Hematopoietic multipotent progenitor cell (in vitro differentiated cells): ENCODE data around the gene NUDT3. TPM values are rescaled to one million over a fixed set of nuclear protein-coding genes. Genes with fewer than 3 reads are reported as not detected.
A peak's percentile ranks its signal among the peaks of the same experiment; 100 is the strongest.
"Not testable (repeated sequence)": the region's sequence is repeated elsewhere in the genome, so short reads cannot be mapped to it uniquely, and the experiment has no call there.

ENCODE experiments used
- DNase-seq, 3 donors: peaks; one replicate each; pipeline ENCODE4 v3.0.0-alpha.2; 2011 to 2015; ENCODE audit warnings: low read depth in 2 of 3, low spot score in 2 of 3
- total RNA-seq: library from RNA; depleted of rRNA; stranded (reverse); fragments of >200 nt; gene quantifications from one replicate; pipeline ENCODE4 v1.2.3, GENCODE V29; 2012

NUDT3 gene
- 28.3 TPM for total RNA-seq

DNA sequence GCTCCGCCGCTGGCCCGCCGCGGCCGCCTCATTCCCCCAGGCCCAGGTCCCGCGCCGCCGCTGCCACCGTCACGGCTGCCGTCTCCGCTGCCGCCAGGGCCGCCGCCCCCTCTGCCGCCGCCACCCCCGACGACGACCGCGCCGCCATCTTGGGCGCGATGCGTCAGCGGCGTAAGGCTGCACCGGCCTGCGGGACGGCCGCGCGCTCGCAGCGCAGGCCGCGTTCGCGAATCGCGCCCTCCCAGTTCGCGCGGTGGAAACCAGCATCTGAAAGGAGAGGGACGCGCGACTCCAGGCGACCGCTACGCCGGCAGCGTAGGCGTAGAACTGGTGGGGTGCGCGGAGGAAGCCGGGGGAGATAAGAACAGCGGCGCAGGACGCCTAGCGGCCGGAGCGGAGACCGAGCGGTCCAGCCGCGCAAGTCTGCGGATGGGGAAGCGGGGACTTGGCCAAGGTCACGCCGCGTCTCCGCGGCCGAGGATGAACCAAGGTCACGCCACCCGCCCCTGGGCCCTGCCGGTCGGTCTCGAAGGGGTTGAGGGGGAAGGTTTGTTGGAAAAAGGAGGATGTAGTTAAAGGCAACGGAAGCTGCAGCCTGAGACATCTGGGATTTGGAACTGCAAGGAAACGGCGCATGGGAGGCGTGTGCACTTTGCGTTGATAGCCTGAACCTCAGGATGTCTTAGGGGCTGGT lies at the start of gene NUDT3:
NUDT3 (minus strand) TSS at position 173 of the 694 bp plus-strand sequence. CDS start 307 bp downstream, outside the sequence.
- DNase-seq = peak; percentile 97 to 99 (median 98)

DNA sequence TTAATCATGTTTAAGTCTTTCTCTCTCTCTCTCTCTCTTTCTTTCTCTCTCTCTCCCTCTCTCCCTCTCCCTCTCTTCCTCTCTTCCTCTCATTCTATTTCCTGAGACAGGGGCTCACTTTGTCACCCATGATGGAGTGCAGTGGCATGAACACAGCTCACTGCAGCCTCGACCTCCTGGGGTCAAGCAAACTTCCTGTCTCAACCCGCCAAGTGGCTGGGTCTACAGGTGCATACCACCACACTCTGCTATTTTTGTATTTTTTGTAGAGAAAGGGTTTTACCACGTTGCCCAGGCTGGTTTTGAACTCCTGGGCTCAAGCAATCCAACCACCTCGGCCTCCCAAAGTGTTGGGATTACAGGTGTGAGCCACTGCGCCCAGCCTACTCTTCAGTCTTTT lies 49.1 kb upstream of the NUDT3 start:
- no peak for DNase-seq

DNA sequence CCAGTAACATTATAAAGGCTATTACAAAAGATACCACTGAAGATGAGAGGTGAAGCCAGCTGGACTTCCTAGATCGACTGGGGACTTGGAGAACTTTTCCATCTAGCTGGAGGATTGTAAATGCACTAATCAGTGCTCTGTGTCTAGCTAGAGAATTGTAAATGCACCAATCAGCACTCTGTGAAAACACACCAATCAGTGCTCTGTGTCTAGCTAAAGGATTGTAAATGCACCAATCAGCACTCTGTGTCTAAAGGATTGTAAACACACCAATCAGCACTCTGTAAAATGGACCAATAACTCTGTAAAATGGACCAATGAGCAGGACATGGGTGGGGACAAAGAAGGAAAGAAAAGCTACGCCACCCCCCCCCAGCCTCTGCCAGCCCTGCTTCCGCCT lies 47.0 kb upstream of the NUDT3 start:
- no peak for DNase-seq

DNA sequence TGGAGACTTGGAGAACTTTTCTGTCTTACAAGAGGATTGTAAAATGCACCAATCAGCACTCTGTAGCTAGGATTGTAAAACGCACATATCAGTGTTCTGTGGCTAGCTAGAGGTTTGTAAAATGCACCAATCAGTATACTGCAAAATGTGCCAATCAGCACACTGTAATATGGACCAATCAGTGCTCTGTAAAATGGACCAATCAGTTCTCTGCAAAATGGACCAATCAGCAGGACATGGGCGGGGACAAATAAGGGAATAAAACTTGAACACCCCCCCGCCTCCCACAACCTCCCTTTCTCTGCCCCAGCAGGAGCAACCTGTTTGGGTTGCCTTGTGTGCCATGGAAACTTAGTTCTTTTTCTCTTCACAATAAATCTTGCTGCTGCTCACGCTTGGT lies 46.2 kb upstream of the NUDT3 start:
- DNase-seq = no peak

DNA sequence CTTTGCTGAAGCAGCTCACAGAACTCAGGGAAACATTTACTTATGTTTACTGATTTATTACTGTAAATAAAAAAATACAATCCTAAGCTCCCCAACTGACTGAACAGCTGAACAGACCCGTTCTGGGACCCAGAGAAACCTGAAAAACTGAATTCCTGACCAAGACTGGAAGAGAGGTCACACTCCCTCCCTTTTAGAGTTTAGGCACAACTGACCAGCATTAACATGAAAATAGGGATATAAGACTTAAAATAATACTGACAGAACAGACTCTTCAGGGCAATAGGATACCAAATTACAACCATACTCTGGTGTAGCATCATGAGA lies 45.1 kb upstream of the NUDT3 start:
- DNase-seq = no peak

DNA sequence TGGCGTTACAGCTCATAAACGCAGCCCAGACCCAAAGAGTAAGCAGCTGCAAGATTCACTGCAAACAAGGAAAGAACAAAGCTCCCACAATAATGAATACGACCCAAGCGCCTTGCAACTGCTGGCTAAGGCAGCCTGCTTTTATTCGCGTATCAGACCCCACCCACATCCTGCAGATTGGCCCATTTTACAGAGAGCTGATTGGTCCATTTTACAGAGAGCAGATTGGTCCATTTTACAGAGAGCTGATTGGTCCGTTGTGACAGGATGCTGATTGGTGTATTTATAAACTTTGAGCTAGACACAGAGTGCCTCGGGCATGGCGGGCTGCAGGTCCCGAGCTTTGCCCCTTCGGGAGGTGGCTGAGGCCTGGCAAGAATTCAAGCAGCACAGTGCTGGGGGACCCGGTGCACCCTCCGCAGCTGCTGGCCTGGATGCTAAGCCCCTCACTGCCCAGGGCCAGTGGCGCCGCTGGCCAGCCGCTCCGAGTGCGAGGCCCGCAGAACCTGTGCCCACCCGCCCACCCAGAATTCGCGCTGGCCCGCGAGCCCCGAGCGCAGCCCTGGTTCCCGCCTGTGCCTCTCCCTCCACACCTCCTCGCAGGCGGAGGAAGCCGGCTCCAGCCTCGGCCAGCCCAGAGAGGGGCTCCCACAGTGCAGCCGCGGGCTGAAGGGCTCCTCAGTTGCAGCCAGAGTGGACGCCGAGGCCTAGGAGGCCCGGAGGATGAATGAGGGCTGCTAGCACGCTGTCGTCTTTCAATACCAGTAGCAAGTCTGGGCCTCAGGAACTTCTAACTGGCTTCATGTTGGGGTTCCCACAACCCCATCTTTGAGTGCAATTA lies 44.6 kb upstream of the NUDT3 start:
- no peak for DNase-seq

DNA sequence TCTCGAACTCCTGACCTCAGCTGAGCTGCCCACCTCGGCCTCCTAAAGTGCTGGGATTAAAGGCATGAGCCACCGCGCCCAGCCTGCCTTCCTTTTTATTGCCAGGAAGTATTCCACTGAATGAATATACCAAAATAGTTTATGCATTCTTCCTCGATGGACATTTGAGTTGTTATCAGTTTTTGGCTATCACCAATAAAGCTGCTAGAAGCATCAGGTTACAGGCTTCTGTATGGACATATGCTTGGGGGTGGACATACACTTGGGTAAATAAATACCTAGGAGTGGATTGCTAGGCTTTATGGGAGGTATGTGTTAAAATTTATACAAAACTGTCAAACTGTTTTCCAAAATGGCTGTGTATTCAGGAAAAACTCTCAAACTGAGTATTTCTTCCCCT lies 43.4 kb upstream of the NUDT3 start:
- no peak for DNase-seq

DNA sequence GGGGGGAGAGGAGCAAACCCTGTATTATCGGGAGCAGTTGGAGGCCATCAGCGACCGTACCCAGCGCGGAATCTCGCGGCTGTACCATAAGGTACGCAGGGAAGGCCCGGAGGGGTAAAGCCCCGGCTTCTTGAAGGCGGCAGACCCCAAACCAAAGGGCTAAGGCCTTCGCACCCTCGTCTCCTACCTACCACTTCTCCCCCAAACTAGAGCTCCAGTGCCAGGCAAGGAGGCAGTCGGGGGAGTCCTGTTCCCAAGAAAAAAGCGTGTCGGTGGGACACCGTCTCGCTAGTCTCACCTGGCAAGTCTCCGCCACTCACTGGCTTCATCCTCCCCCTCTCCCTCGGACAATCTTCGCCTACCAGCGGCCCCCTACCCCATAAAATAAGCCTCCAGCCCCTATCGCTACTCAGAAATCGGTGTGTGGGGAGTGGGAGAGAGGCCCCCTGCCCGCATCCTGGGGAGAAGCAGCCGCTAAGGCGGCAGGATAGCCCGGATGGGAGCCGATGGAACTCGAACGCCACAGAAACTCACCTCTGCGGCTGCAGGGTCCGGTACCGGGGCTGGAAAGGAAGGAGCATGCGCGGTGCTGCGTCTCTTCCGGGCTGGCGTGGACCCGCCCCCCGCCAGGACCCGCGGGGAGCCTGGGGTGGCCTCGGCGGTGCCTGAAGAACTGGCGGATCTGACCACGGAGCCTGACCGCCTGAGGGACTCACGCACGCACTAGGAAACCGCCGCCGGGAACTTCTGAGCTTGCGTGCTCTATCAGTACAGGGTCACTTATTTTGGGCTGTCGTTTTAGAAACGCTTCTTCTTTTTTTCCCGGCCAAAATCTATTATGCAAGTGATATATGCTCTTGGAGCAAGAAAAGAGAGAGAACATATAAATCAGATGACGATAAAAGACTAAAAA lies 33.3 kb upstream of the NUDT3 start, which contains the start of gene RPS10:
RPS10 (minus strand) TSS at position 572 of the 913 bp plus-strand sequence. CDS start 848 bp downstream, outside the sequence.
- DNase-seq = peak; percentile 80 to 91 (median 91)

DNA sequence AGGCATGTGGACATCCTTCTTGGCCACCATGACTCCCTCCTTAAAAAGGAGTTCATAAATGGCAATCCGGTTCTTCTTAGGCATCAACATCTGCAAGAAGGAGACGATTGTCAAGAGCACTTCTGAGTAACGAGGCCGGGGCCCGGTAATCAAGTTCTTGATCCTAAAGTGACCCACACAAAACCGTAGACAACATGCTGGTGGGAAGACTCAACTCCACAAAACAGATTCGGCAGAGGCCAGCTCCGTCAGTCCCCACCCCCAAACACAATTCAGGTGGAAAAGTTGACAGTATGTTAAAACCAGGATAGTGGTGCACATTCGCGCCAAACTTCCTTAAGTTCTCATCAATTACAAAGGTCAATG lies 32.6 kb upstream of the NUDT3 start:
- DNase-seq = no peak

DNA sequence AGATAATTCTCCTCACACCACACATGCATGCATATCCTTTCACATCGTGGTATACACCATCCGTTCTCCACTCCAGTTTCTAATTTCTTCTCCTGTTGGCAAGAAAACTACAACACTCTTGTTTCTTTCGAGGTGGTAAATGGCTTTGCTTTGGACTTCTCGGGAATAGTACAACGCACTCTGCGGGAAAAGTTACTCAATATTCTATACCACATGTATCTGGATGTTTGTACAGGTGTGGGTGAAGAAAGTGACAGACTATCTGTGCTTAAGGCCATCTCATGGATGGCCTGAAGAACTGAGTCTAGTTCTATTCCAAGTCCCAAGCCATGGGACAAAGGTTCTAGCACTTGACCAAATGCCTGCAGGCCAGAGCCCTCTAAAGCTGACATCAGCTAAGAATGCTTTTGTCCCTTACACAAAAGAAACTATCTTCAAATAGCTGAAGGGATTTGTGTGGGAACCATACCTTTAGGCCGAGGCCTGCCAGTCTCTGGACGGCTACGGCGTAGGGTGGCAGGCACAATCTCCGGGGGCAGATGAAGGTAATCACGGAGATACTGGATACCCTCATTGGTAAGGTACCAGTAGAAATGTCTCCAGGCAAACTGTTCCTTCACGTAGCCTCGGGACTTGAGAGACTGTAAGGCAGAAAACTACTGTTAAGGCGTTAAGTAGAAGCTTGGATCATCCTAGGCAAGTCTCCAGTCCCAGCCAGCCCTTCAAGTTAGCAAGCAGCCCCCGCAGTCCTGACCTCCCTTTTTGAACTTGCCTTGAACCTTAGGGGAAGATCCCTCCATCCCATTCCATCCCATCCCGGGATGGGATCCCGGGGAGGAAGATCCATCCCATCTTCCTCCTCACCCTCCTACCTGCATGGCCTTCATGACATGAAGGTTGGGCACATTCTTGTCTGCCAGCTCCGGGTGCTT lies 32.0 kb upstream of the NUDT3 start:
- no peak for DNase-seq

DNA sequence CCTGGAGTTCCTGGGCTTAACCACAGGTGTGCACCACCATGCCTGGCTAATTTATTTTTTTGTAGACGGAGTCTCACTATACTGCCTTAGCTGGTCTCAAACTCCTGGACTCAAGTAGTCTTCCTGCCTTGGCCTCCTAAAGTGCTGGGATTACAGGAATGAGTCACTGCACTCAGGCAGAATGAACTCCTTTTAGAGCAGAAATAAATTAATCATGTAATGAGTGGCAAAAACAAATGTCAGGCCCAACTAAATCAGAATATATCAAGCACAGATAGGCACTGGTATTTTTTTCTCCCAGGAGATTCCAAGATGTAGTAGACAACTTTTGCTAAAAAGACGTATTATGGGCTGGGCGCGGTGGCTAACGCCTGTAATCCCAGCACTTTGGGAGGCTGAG lies 30.8 kb upstream of the NUDT3 start:
- DNase-seq = no peak

DNA sequence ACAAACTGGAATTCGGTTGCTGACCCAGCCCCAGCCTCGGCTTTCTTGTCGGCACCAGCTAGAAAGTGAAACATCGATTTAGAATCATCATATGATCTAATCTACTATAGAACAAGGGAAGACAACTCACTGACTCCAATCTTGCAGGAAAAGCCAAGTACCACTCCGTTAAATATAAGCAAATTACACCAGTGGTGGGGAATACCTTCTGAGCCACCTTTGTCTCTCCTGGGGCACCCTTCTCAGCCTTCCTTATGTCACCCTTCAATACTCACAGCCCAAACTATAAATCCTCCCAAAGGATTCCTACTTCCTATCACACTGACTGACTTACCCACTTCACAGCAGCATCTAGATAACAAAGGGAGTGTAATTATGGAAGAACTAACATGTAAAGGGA lies 25.9 kb upstream of the NUDT3 start:
- no peak for DNase-seq

DNA sequence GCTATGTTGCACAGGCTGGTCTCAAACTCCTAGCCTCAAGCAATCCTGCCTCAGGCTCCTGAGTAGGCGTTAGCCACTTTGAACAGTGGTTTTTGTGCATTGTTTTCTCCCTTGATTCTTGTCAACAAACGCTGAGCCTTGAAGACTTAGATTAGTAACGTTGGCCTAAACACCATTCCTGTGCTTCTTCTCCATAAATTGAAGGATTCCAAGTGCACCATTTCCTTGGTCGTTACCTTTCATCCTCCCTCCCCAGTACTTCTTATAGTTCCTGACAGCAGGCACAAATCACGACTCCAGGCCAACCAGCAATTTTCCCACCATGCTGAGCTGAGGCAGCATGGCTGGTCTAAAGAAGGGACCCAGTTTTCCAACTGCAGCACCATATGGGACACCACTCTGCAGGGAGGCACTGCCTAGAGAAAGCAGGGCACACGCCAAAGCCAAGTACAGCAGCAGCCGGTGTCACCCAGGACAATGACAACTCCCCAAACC lies 24.5 kb upstream of the NUDT3 start:
- DNase-seq = no peak

DNA sequence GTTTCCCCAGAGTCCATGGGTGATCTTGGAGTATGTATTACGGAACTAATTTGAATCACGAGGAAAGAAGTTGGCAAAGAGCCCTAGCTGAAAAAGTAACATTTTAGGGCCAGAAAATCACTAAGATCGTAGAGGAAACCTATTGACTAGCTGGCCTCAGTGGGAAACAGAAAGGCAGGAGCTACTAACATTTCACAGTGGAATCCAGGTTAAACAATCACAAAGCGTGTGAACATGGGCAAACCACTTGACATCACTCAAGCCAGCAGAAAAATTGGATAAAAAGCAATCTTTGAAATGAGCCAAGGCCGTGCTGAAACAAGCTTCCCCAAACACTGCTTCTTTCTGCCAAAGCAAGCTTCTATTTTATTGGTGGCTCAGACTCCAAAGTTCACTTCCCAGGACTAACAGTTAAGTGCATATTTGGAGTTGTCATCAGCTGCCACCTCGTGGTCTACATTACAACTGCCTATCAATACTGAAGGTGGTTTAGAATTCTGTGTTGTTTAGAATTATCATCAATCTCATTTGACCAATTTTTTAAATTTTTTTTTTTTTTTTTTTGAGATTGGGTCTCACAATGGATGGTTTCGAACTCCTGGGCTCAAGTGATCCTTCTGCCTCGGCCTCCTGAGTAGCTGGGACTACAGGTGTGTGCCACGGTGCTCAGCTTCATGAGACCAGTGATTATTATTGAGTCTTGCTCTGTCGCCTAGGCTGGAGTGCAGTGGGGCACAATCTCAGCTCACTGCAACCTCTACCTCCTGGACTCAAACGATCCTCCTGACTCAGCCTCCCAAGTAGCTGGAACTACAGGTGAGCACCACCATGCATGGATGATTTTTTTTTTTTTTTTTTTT lies 22.8 kb upstream of the NUDT3 start:
- peak in 2 of 3 donors; percentile 78 to 92 for DNase-seq

DNA sequence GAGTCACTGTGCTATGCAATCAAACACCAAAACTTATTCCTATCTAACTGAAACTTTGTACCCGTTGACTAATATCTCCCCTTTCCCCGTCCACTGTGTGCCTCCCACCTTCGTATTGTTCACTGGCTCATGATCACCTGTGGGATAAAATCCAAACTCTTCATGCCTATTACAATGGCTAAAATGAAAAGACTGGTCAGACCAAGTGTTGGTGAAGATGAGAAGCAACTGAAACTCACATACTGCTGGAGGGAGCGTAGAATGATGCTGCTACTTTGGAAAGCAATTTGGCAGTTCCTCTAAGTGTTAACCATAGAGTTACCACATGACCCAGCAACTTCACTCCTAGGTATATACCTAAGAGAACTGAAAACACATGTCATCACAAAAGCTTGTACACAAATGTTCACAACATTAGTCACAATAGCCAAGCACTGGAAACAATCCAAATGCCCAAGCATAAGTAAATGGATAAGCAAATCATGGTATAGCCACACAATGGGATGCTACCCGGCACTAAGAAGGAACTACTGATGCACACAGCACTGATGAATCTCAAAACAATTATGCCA lies 20.3 kb upstream of the NUDT3 start:
- no peak for DNase-seq

DNA sequence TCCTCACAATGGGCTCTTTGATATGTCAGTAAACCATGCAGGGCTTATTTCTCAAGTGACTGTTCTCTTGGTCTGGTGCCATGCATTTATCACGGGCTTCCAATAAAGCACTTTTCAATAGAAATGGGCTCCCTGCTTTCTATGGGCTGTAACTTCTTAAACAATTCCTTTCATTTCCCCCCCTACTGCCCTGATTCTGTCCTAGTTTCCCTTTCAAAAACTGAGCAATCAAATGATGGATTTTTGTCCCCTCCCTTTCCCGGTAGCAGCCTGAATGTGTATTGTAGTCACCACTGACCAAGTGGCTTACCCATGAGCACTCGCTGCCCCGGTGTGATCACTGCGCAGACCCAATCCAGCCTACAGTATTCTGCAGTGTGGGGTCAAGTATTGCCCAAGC lies 19.5 kb upstream of the NUDT3 start:
- DNase-seq = no peak

DNA sequence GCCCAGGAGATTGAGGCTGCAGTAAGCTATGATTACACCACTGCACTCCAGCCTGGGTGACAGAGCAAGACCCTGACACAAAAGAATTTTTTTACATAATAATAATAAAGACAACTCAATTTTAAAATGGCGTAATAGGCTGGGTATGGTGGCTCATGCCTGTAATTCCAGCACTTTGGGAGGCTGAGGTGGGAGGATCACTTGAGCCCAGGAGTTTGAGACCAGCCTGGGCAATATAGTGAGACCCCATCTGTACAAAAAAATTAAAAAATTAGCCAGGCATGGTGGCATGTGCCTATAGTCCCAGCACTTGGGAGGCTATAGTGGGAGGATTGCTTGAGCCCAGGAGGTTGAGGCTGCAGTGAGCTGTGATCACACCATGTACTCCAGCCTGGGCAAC lies 15.4 kb upstream of the NUDT3 start:
- DNase-seq = not testable (repeated sequence)

DNA sequence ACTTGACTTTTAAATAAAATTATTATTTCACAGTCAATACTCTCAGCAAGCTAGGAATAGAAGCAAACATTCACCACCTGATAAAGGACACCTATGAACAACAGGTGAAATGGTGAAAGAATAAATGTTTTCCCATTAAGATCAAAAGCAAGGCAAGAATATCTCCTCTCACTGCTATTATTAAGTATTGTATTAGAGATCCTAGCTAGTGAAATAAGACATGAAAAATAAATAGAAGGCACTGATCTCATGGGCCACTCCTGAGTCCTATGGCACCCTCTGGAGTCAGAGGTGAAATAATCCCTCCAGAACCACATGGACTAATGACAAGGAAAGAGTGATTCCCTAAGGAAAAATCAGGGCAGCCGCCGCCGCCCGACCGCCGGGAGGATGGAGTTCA lies 4.0 kb upstream of the NUDT3 start:
- DNase-seq = no peak

DNA sequence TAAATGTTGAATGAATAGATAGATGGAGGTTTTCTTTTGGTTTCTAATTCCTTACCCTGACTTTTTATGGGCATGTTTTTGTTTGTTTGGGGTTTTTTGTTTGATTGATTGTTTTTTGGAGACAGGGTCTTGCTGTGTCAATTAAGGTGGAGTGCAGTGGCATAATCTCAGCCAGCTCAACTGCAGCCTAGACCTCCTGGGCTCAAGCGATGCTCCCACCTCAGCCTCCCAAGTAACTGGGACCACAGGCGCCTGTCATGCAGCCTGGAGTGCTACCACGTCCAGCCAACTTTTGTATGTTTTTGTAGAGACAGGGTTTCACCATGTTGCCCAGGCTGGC lies 1.5 kb upstream of the NUDT3 start:
- no peak for DNase-seq
